ENCODE measurements around the gene CPT1B.
"Not testable (repeated sequence)": the region's sequence is repeated elsewhere in the genome, so short reads cannot be mapped to it uniquely, and the experiment has no call there.

Gene CPT1B

DNA sequence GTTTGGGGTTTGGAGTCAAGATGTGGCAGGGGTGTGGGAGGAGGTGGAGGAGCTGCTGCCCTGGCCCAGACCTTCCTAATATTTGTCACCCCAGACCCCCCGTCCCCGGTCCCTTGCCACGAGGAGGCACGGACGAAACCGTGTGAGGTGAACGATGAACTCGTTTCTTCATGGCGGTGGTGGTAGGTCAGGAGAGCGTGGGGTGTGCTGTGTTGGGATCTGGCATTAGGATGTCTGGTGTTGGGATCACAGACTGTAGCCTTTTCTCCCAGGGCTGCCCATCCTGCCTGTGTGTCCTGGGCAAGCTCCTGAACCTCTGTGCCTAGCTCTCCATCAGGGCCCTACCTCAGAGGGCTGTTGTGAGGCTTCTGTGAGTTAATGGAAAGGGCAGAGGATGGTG lies 30.8 kb upstream of the CPT1B start:
- DNase-seq = no peak

DNA sequence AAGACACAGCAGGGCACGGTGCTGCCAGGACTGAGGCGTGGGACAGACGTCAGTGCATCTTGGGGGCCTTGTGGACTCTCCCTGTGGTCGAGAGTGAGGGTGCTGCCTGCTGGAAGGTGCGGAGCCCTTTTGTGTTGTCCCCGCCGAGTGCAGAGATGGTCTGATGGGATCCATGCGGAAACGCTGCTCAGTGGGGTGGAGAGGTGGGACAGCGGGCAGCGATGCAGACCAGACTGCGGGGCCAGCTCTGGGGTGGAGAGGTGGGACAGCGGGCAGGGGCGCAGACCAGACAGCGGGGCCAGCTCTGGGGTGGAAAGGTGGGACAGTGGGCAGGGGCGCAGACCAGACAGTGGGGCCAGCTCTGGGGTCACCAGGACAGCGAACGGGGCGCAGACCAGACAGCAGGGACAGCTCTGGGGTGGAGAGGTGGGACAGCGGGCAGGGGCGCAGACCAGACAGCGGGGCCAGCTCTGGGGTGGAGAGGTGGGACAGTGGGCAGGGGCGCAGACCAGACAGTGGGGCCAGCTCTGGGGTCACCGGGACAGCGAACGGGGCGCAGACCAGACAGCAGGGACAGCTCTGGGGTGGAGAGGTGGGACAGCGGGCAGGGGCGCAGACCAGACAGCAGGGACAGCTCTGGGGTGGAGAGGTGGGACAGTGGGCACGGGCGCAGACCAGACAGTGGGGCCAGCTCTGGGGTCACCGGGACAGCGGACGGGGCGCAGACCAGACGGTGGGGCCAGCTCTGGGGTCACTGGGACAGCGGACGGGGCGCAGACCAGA lies 30.0 kb upstream of the CPT1B start:
- not testable (repeated sequence) for DNase-seq

DNA sequence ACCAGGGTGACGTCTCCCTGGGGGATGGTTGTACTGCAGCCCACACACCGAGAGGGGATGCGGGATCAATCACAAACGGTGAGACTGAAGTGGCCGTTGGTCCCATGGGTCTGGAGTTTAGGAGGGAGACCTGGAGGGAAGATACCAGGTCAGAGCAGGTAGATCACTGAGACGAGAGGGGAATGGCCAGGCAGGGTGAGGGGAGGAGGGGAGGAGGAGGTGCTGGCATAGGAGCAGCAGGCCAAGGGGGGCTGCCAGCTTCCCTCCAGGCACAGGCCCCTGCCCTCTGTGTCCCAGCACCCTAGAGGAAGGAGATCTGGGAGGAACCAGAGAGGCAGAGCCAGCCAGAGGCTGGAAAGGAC lies 29.4 kb upstream of the CPT1B start:
- DNase-seq = no peak

DNA sequence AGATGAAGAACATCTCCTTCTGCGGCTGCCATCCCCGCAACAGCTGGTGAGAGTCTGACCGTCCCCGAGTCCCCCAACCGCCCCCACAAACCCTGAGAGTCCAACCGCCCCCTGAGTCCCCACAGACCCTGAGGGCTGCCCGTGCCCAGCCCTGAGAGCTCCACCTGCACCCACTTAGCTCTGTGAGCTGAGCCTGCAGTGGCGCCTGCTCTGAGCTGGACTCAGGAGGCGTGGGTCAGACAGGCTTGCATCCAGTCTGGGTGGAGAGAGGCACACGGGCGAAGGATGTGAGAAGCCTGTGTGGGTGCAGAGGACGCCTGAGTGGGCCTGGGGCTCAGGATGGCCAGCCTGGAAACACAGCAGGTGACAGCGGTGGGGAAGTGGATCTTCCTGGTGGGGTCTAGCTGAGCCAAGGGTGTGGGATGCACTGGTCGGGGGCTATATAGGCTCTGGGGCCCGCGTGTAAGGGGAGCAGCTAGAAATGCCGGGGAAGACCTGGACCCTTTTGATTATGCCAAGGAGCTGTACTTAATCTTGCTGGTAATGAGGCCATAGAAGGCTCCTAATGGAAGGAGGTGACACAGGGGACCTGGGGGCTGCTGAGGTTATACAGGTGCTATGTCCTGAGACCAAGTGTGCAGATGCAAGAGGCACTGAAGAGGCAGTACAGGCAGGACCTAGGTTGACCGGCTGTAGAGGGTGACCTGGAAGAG lies 28.9 kb upstream of the CPT1B start:
- DNase-seq = no peak

DNA sequence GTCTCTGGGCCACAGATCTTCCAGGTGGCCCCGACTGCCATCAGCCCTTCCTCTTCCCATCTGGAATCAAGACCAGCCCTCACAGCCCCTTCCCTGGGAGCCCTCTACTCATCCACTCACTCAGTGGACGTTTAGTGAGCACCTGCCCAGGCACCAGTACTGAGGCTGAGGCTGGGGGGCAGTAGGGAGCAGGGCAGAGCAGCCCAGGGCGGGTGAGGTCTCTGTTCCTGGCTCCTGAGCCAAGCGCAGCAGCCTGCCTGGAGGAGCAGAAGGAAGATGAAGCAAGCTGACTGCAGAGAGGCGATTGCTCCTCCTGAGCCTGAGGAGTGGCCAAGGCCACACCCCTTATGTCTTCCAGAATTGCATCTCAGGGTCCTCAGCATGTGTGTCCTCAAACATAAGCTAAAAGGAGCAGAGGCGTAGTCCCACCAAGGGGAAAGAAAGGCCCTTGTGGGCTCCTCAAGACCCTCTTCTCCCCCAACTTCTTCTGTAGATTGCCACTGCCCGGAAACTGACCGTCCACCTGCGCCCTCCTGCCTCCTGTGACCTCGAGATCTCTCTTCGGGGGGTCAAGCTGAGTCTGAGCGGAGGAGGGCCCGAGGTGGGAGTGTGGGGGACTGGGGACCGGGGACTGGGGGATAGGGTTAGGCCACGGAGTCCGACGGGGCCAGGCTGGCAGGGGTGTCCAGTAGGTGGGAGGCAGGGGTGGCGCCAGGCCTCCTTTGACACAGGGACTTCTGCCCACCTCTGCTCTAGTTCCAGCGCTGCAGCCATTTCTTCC lies 28.1 kb upstream of the CPT1B start:
- DNase-seq = no peak

DNA sequence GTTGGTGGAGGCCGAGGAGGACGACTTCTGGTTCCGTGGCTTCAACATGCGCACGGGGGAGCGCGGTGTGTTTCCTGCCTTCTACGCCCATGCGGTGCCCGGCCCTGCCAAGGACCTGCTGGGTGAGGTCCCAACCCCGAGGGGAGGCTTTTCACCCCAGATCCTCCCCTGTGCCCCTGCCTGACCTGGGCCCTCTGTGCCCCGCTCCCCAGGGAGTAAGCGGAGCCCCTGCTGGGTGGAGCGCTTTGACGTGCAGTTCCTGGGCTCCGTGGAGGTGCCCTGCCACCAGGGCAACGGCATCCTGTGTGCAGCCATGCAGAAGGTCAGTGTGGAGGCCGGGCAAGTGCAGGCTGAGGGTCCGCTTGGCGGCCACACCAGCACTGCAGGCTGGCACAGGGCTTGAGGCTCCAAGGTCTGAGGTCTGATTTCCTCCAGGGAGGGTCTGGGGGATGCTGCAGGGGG lies 27.4 kb upstream of the CPT1B start:
- no peak for DNase-seq

DNA sequence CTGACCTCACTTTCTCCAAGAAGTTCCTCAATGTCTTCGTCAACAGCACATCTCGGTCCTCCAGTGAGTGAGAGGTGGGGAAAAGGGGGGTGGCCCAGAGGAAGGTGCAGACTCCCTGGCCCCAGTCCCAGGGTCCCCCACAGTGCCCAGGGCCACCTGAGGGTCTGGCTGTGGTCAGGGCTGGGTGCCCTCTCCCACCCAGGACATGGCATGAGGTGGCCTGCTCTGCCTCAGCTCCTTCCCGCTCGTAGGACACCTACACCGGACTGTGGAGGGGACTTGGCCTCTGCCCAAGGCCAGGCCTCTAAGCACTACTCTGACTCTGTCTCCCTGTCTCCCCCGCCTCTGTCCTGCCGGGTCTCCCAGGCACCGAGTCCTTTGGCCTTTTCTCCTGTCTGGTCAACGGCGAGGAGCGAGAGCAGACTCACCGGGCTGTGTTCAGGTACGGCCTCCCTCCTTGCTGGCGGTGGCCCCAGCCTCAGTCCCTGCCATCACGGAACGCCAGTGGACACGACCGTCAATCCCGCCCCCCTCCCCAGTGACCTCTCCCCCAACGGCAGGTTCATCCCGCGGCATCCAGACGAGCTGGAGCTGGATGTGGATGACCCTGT lies 26.9 kb upstream of the CPT1B start:
- DNase-seq = no peak

DNA sequence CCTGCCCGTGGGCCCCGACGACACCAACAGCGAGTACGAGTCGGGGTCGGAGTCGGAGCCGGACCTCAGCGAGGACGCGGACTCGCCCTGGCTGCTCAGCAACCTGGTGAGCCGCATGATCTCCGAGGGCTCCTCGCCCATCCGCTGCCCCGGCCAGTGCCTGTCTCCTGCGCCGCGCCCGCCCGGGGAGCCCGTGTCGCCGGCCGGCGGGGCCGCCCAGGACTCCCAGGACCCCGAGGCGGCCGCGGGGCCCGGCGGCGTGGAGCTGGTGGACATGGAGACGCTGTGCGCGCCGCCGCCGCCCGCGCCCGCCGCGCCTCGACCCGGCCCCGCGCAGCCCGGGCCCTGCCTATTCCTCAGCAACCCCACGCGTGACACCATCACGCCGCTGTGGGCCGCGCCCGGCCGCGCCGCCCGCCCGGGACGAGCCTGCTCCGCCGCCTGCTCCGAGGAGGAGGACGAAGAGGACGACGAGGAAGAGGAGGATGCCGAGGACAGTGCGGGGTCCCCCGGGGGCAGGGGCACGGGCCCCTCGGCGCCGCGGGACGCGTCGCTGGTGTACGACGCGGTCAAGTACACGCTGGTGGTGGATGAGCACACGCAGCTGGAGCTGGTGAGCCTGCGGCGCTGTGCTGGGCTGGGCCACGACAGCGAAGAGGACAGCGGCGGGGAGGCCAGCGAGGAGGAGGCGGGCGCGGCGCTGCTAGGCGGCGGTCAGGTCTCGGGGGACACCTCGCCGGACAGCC lies 26.2 kb upstream of the CPT1B start:
- no peak for DNase-seq

DNA sequence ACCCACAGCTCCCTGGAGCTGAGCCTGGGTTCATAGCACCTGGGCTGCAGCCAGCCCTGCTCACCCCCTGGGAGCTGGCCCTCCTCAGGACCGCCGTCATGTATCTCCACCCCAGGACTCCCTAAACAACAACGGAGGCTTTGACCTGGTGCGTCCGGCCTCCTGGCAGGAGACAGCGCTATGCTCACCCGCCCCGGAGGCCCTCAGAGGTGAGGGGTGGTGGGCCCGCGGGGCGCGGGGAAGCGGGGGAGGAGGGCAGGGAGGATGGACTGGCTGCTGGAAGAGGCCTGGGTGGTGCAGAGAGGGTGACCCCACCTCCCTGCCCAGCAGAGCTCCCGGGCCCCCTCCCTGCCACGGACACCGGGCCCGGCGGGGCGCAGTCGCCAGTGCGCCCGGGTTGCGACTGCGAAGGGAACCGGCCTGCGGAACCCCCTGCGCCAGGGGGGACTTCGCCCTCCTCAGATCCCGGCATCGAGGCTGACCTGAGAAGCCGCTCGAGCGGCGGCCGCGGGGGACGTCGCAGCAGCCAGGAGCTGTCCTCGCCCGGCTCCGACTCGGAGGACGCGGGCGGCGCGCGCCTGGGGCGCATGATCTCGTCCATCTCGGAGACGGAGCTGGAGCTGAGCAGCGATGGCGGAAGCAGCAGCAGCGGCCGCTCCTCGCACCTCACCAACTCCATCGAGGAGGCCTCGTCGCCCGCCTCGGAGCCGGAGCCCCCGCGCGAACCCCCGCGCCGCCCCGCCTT lies 25.5 kb upstream of the CPT1B start:
- no peak for DNase-seq

DNA sequence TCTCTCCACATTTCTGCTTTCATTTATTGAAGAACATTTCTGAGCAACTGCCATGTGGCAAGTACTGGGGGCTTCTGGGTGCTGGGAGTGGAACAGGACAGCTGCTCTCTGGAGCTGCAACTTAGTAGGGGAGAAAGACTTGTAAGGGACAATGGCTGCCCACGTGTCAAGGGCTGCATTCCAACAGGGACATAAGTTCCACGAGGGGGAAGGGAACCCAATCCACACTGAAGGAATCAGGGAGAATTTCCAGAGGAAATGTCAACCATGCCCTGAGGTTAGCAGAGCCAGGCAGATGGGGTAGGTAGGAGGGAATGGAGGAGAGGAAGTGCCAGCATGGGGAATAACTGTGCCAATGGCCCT lies 24.1 kb upstream of the CPT1B start:
- no peak for DNase-seq

DNA sequence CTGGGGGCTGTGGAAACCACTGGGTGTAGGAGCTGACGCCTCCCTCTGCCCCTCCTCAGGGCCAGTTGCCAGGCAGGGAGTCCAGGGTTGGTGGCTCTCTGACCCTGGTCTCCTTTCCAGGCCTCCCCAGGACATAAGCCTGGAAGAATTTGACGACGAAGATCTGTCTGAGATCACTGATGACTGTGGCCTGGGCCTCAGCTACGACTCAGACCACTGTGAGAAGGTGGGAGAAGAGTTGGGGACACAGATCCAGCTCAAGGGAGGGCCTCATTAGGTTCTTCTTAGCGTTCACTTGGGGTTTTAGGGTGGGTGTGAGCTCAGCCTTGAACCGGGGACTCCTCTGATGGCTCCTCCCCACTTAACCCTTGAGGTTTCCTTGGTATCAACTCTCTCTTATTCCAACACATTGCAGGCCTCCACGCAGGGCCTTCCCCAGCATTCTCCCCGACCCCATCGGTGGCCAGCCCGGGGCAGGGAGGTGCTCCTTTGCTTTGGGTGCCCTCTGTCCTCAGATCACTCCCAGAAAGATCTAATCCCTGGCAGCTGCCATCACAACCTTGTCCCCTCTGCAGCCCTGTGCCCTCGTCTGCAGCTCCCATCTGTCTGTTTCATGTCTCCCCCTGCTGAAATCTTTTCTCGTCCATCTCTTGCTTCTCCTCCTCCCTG lies 23.6 kb upstream of the CPT1B start:
- DNase-seq = no peak

DNA sequence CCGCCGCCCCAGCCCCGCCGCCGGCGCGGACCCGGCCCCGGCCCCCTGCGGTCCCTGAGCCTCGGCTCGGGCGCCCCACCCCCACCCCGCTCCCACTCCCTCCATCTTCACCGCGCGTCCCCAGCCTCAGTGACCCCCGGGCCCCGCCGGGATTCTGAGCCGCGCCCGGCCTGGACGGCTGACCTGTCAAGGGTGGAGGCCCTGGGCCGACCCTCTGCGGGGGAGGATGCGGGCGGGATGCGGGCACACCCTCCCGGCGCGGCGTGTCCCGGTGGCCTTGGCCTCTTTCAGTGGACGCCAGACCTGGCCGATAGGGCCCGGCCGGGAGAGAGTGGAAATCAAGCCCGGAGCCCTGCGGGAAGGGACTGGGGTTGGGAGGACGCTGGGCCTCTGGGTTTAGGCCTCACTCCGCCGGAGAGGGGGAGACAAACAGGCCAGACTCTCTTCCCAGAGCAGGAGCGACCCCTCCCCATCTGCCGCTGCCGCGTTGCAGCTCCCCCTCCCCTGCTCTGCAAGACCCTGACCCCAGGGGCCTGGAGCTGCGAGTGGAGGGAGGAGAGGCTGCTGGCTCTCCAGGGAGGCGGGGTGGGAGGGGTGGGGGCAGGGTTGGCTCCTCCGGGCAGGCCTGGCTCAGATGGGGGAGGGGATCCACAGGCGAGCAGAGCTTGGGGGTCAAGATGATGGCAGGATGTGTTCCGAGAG lies 22.9 kb upstream of the CPT1B start:
- DNase-seq = no peak

DNA sequence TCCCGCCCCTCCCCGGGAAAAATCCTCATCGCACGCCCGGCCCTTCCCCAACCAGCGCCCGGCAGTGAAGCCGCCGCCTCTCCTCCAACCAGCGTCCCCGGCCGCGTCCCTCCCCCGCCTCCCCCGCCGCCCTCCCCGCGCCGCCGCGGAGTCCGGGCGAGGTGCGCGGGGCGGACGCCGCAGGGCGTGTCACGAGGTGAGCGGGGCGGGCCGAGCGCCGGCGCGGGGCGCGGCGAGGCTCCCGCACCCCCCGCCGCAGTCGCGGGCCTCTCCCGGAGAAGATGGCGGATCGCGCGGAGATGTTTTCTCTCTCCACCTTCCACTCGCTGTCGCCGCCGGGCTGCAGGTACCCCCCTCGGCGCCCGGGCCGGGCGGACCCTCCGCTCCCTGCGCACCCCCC lies 22.3 kb upstream of the CPT1B start, which contains the start of gene MAPK8IP2:
Gene MAPK8IP2 (plus strand): TSS at position 256 of the 400 bp plus-strand sequence. CDS start 26 bp downstream, at position 282.
- no peak for DNase-seq

DNA sequence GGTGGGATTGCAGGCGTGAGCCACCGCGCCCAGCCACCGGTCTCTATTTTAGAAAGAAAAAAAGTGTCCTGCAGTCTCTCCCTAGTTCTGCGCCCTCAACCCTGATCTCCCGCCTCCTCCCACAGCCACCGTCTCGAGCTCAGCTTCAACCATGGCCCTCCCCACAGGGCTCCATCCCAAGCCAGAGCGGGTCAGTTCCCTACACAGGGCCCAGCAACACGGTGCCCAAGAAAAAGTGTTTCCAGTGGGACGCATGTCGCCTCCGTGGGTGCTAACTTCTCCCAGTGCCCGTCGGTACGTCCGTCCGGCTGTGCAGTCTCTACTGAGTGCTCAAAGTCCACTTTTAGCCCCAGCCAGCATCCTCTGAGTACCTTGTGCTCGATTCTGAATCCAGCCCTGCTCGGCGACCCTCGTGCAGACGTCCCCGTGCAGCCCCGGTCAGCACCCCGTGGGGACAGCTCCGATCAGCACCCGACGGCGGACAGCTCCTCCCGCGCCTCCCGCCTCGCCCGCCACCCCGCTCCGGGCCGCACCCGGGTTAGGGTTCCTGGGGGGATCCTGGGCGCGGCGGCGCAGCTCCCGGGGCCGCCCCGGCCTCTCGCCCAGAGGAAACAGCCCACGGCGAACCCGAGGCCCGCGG lies 21.7 kb upstream of the CPT1B start:
- DNase-seq = peak; percentile 54

DNA sequence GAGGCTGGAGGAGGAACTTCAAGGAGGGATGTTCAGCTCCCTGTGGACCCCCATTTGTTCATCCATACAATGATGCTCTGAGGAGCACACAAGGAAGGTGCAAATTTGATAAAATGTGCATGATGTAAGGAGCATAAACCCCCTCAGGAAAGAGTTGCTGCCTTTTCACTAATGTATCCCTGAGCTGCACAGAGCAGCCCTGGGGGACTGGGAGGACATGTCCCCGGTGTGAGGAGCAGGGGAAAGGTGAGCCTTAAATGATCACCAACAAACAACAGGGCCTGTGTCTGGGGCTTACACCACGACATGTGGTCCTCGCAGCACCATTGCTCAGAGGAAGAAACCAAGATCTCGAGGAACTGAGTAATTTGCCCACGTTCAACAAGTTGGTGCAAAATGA lies 18.9 kb upstream of the CPT1B start:
- DNase-seq = no peak

DNA sequence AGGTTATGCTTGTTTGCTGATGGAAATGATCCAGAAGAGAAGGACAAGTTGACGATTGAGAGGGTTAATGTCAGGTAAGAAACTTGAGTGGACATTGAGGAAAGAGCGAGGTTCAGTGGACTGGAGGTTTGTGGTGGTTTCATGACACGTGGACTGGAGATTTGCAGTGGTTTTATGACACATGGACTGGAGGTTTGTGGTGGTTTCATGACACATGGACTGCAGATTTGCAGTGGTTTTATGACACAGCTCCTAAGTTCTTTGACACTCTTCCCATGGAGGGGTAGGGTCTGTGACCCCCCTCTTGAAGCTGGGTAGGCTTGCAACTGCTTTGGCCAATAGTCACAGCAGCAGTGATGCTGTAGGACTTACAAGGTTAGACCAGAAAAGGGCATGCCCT lies 17.0 kb upstream of the CPT1B start:
- DNase-seq = no peak

DNA sequence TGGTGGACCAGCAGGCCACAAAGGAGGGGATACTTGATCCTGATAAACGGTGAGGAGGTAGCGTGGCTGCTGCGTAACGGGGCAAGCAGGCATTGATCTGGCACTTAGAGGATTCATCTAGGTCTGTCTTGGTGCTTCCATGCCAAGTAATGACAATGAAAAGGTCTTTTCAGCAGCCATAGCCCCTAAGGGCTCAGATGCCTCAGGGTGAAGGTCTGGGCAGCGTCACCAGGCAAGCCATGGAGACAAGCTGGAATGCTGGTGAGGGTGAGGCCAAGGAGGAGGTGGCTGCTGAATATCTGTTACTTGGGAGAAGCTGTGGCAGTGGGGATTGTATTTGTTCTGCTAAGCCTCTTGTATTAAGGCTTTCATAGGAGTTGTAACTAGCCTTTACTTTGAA lies 9.2 kb upstream of the CPT1B start:
- no peak for DNase-seq

DNA sequence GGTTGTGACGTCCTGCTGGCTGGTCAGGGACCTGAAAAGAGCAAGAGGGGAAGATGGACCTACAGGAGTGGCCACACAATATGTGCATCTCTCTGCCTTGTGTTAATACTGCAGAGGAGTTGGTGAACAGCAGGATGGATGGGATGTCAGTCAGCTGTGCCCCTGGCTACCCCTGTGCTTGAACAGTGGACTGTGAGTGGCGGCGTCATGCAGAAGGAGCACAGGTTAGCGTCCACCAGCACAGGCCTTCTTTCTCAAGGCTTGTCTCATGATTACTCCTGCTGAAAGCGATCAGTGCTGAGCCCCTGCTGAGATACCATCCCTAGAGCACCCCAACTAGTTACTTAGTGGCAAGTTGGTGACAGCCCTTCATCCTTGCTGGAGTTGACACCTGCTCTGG lies 8.2 kb upstream of the CPT1B start:
- DNase-seq = no peak

DNA sequence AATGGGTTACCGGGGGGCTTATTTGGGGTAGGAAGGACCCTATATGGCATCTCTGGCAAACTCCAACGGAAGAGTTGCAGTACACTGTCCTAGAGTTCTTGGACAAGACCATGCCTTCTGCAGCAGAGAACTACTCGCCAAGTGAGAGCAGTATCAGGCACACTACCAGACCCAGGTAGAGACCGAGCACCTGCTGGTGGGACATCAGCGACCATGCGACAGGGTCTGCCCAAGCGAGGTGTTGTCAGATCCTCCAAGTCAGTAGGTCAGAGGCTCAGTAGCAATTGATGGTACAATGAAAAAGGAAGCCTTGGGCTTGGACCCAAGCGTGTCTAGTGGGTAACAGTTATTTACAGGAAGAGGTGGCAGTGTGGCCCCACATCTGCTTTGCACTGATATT lies 7.6 kb upstream of the CPT1B start:
- DNase-seq = no peak

DNA sequence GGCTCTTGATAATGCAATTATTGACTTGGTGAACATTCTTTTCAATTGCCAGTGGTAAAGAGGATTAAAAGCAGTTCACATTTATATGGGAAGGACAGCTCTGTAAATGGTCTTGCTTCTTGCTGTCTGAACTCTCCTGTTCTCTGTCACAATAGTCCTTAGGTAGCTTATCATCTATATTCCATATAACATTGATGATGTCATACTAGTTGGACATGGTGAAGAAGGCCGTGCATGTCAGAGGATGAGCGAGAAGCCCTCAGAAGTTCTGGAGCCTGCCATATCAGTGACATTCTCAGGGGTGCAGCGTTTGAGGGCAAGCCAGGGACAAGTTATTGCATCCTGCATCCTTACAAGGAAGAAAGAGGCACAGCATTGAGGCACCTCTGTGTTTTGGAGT lies 7.0 kb upstream of the CPT1B start:
- no peak for DNase-seq

All from effector CD4-positive, alpha-beta T cell (primary cell).